BE2C (cell line): ENCODE results near the gene WDR37.

Experiments
- DNase-seq: peaks from one replicate; pipeline ENCODE4 v3.0.0-alpha.2; 2020
- H3K27me3 ChIP-seq: fragments of 250-450 bp; sonication (Bioruptor Pico); 2 replicates; pipeline ENCODE4 v1.5.1; 2020; ENCODE audit warnings: mild to moderate bottlenecking
- H3K36me3 ChIP-seq: fragments of 250-450 bp; sonication (Bioruptor Pico); 2 replicates; pipeline ENCODE4 v1.5.1; 2020; ENCODE audit warnings: mild to moderate bottlenecking
- H3K4me1 ChIP-seq: fragments of 250-450 bp; sonication (Bioruptor Pico); 2 replicates; pipeline ENCODE4 v1.5.1; 2020
- H3K4me3 ChIP-seq: 2 replicates; pipeline ENCODE4 v1.5.1; 2011; ENCODE audit warnings: low read depth, low read length
- H3K9me3 ChIP-seq: fragments of 250-450 bp; sonication (Bioruptor Pico); 2 replicates; pipeline ENCODE4 v1.5.1; 2020
- CTCF ChIP-seq: IDR thresholded peaks from 2 replicates; pipeline ENCODE4 v1.5.1; 2012; ENCODE audit warnings: mild to moderate bottlenecking, low read depth, low read length

WDR37 gene

DNA sequence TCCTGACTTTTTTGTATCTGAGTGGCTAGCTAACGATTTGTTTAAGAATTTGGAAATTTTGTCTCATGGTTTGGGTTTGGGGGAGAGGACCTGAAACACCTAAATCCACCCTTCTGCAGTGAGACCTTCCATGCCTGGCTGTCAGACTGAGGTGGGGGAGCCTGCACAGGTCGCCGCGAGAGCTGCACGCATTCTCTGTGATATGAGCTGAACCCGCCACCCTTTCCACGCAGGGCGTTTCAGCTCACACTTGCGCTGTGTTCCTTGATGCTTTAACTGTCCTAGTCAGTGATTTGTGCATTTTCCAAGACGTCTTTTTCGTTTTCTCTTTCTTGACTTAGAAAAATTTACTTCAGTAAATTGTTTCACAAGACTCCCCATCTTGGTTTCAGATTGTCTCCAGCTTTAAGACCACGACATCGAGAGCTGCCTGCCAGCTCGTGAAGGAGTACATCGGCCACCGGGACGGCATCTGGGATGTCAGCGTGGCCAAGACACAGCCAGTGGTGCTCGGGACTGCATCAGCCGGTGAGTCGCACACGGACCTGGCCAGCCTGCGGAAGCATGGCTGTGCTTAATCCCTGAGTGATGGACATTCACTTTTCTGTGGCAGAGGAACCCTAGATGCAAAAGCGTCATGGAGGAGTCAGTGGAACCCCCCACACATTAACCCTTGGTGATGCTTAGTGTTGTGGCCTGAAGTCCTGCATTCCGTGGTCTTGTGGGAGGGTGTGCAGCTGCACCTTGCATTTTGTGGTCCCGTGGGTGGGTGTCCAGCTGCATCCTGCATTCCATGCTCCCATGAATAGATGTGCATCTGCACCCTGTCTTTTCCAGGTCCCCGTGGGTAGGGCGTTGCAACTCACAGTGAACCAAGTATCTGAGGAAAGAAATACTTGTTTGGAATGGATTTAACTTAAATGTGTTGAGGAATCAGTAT, 28.1 kb downstream of the WDR37 start:
- TF ChIP-seq CTCF = no peak
- no peaks in the 10 kb centered on the region for H3K9me3 ChIP-seq
- H3K36me3 ChIP-seq = peaks cover 28% of the 10 kb centered on the region
- H3K4me3 ChIP-seq = no peak overlapping the region
- H3K4me1 ChIP-seq = no peaks in the 10 kb centered on the region
- no peaks in the 10 kb centered on the region for H3K27me3 ChIP-seq
- no peak for DNase-seq

DNA sequence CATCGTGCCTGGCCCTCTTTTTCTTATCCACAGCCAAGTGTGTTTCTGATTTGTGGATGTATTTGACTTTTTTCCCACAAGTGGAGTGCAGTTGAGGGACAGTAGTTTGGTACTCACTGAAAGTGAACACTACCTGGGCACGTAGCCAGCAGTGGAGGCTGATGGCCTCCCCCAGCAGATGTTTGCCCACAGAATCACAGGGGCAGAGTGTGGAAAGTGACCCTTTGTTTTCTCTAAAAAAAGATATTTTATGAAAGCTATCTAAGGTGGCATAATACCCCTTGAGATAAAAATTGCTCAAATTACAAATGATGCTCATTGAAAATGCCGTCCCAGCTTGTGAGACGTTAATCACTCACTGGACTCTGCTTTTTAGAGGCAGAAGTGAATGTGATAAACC, 29.1 kb downstream of the WDR37 start:
- TF ChIP-seq CTCF = no peak
- Histone ChIP-seq H3K4me3 (no peak overlapping the region), H3K36me3 (peaks cover 23% of the 10 kb centered on the region), H3K9me3 (no peaks in the 10 kb centered on the region), H3K27me3 (no peaks in the 10 kb centered on the region), H3K4me1 (no peaks in the 10 kb centered on the region)
- no peak for DNase-seq

- TF ChIP-seq CTCF = no peak
- peaks cover 26% of the 10 kb centered on the region for H3K36me3 ChIP-seq
- no peaks in the 10 kb centered on the region for H3K4me1 ChIP-seq
- DNase-seq = no peak
- H3K9me3 ChIP-seq = no peaks in the 10 kb centered on the region
- H3K27me3 ChIP-seq = no peaks in the 10 kb centered on the region
- H3K4me3 ChIP-seq = no peak overlapping the region
Measured at GRCh38 chr10:1086787-1087186, 30.6 kb downstream of the WDR37 start.

- peaks cover 30% of the 10 kb centered on the region for H3K36me3 ChIP-seq
- no peaks in the 10 kb centered on the region for H3K4me1 ChIP-seq
- no peaks in the 10 kb centered on the region for H3K9me3 ChIP-seq
- no peak overlapping the region for H3K4me3 ChIP-seq
- no peak for TF ChIP-seq CTCF
- no peak for DNase-seq
- H3K27me3 ChIP-seq = no peaks in the 10 kb centered on the region
Measured at GRCh38 chr10:1089017-1089689, 33.0 kb downstream of the WDR37 start.

GRCh38 chr10:1090696-1091095, 34.5 kb downstream of the WDR37 start:
- Histone ChIP-seq H3K9me3 (no peaks in the 10 kb centered on the region), H3K36me3 (peaks cover 26% of the 10 kb centered on the region), H3K4me3 (no peak overlapping the region), H3K4me1 (no peaks in the 10 kb centered on the region), H3K27me3 (no peaks in the 10 kb centered on the region)
- DNase-seq = no peak
- no peak for TF ChIP-seq CTCF

DNA sequence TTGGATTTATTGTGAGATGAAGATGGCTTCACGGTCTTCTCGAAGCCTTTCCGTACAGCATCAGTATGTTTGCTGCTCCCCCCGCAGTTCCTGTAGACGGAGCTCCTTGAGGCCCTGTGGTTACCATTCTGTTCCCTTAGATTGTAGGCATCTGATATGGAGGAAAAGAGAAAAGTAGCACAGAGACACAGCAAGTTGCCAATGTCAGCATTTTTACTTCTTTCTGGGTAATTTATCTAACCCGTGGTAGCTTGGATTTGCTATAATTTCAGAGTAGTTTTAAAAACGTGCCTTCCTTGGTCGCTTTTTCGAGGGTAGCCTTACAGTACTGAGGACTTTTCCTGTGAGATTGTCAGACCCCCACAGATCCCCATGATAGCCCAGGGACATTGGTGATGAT, 37.5 kb downstream of the WDR37 start:
- Histone ChIP-seq H3K27me3 (no peaks in the 10 kb centered on the region), H3K4me3 (no peak overlapping the region), H3K9me3 (no peaks in the 10 kb centered on the region), H3K4me1 (no peaks in the 10 kb centered on the region), H3K36me3 (peaks cover 13% of the 10 kb centered on the region)
- TF ChIP-seq CTCF = no peak
- DNase-seq = no peak
